IPS DF 6.9 (cell line): Measurements from ENCODE around the gene OR52H1.

Experiments used
- DNase-seq: peaks from one replicate; pipeline ENCODE4 v3.0.0-alpha.2; 2013; ENCODE audit warnings: low read depth, low spot score
- H3K27ac ChIP-seq: one replicate; pipeline ENCODE4 v1.5.1; 2013; ENCODE audit warnings: low read length, control low read depth
- H3K27me3 ChIP-seq: 2 replicates; pipeline ENCODE4 v1.6.1; 2013; ENCODE audit warnings: mild to moderate bottlenecking, low read length; ENCODE audit not compliant: control insufficient read depth, insufficient read depth
- H3K36me3 ChIP-seq: 2 replicates; pipeline ENCODE4 v1.6.1; 2013; ENCODE audit warnings: low read length; ENCODE audit not compliant: control insufficient read depth, insufficient read depth
- H3K4me1 ChIP-seq: 2 replicates; pipeline ENCODE4 v1.6.1; 2013; ENCODE audit warnings: low read length; ENCODE audit not compliant: control insufficient read depth, insufficient read depth
- H3K4me3 ChIP-seq: 2 replicates; pipeline ENCODE4 v1.5.1; 2013; ENCODE audit warnings: mild to moderate bottlenecking, low read length
- H3K9me3 ChIP-seq: 2 replicates; pipeline ENCODE4 v1.6.1; 2013; ENCODE audit warnings: low read length, inconsistent platforms; ENCODE audit not compliant: control insufficient read depth, insufficient read depth
- WGBS: extraction: QIAGEN DNeasy Blood & Tissue Kit; methylation state at CpG from one replicate; pipeline ENCODE4 v1.1.7; 2013; ENCODE audit warnings: mixed read lengths, missing lambda C conversion rate; ENCODE audit not compliant: insufficient read length, insufficient coverage; 5-methylcytosine and 5-hydroxymethylcytosine counted together

The OR52H1 gene

DNA sequence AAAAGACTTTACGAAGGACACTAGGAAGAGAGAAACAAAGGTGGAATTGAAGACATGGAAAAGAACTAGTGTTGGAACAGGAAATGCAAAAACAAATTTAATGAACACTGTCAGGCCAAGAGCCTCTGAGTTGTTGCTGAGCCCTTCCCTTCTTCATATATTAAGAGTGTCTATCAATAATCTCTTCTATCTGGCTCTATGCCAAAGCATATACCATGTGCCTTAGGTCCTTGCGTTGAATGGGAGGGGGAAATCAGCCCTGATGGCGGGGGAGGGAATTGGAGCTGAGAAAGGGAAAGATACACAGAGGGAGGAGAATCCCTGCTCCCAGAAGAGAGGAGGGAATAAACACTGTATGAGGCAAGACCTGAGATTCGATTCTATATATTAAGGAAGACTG, 26.8 kb upstream of the OR52H1 start:
- H3K4me3 ChIP-seq = no peak overlapping the region
- H3K4me1 ChIP-seq = no peaks in the 10 kb centered on the region
- H3K27ac ChIP-seq = no peak overlapping the region

GRCh38 chr11:5574654-5575053, 26.3 kb upstream of the OR52H1 start:
- Histone ChIP-seq H3K4me3 (no peak overlapping the region), H3K27me3 (no peaks in the 10 kb centered on the region), H3K9me3 (no peaks in the 10 kb centered on the region), H3K27ac (no peak overlapping the region), H3K4me1 (no peaks in the 10 kb centered on the region), H3K36me3 (no peaks in the 10 kb centered on the region)
- no peak for DNase-seq
- 100% methylated on average over 2 of the region's 2 CpGs for WGBS

More for the DNA sequence above, 26.8 kb upstream of the OR52H1 start:
- no peak for DNase-seq
- H3K36me3 ChIP-seq = no peaks in the 10 kb centered on the region
- no peaks in the 10 kb centered on the region for H3K9me3 ChIP-seq
- WGBS = no CpG with 5 or more reads among the region's 4 CpGs
- H3K27me3 ChIP-seq = no peaks in the 10 kb centered on the region

- Histone ChIP-seq H3K36me3 (no peaks in the 10 kb centered on the region), H3K27me3 (no peaks in the 10 kb centered on the region), H3K4me1 (no peaks in the 10 kb centered on the region), H3K27ac (no peak overlapping the region), H3K9me3 (no peaks in the 10 kb centered on the region), H3K4me3 (no peak overlapping the region)
- DNase-seq = no peak
- no CpG with 5 or more reads among the region's 1 CpG for WGBS
These were observed 16.1 kb upstream of the OR52H1 start for GRCh38 chr11:5564259-5565019.

GRCh38 chr11:5557751-5558150, 9.4 kb upstream of the OR52H1 start:
- Histone ChIP-seq H3K4me1 (no peaks in the 10 kb centered on the region), H3K27me3 (no peaks in the 10 kb centered on the region), H3K27ac (no peak overlapping the region), H3K4me3 (no peak overlapping the region), H3K36me3 (no peaks in the 10 kb centered on the region), H3K9me3 (no peaks in the 10 kb centered on the region)
- WGBS = no CpG with 5 or more reads among the region's 3 CpGs
- no peak for DNase-seq

GRCh38 chr11:5556596-5557188, 8.4 kb upstream of the OR52H1 start:
- H3K36me3 ChIP-seq = no peaks in the 10 kb centered on the region
- H3K27ac ChIP-seq = no peak overlapping the region
- no peaks in the 10 kb centered on the region for H3K9me3 ChIP-seq
- WGBS = no CpG with 5 or more reads among the region's 3 CpGs
- no peaks in the 10 kb centered on the region for H3K27me3 ChIP-seq
- H3K4me1 ChIP-seq = no peaks in the 10 kb centered on the region
- no peak overlapping the region for H3K4me3 ChIP-seq
- DNase-seq = no peak

GRCh38 chr11:5553343-5553742, 5.0 kb upstream of the OR52H1 start:
- Histone ChIP-seq H3K9me3 (no peaks in the 10 kb centered on the region), H3K4me1 (no peaks in the 10 kb centered on the region), H3K36me3 (no peaks in the 10 kb centered on the region), H3K4me3 (no peak overlapping the region), H3K27me3 (no peaks in the 10 kb centered on the region), H3K27ac (no peak overlapping the region)
- no peak for DNase-seq

GRCh38 chr11:5550440-5551095, 2.2 kb upstream of the OR52H1 start:
- Histone ChIP-seq H3K9me3 (no peaks in the 10 kb centered on the region), H3K4me3 (no peak overlapping the region), H3K4me1 (no peaks in the 10 kb centered on the region), H3K27me3 (no peaks in the 10 kb centered on the region), H3K27ac (no peak overlapping the region), H3K36me3 (no peaks in the 10 kb centered on the region)
- no CpG with 5 or more reads among the region's 5 CpGs for WGBS
- DNase-seq = no peak

GRCh38 chr11:5547982-5548381, 358 bp downstream of the OR52H1 start:
- Histone ChIP-seq H3K27me3 (no peaks in the 10 kb centered on the region), H3K9me3 (no peaks in the 10 kb centered on the region), H3K27ac (no peak overlapping the region), H3K4me1 (no peaks in the 10 kb centered on the region), H3K4me3 (no peak overlapping the region), H3K36me3 (no peaks in the 10 kb centered on the region)
- DNase-seq = no peak
- no CpG with 5 or more reads among the region's 1 CpG for WGBS

DNA sequence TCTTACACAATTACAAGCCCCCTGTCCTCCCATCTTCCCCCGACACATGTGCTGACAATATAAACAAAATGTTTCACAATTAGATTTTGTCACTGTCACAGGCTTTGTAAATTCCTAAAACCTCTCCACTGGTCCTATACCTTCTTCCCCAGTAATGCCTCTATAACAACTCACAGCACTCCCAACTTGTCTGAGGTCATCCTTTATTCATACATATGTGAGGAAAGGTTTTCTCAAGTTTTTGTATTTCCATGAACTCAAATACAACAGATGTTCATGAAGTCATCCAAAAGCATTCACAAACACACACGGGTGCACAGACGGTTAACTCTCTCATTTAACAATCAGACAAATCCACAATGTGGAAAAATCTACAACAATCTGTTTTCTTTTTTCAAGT, 1.9 kb downstream of the OR52H1 start:
- Histone ChIP-seq H3K4me1 (no peaks in the 10 kb centered on the region), H3K27me3 (no peaks in the 10 kb centered on the region), H3K36me3 (no peaks in the 10 kb centered on the region), H3K4me3 (no peak overlapping the region), H3K9me3 (no peaks in the 10 kb centered on the region), H3K27ac (no peak overlapping the region)
- 100% methylated on average over 1 of the region's 3 CpGs for WGBS
- no peak for DNase-seq

DNA sequence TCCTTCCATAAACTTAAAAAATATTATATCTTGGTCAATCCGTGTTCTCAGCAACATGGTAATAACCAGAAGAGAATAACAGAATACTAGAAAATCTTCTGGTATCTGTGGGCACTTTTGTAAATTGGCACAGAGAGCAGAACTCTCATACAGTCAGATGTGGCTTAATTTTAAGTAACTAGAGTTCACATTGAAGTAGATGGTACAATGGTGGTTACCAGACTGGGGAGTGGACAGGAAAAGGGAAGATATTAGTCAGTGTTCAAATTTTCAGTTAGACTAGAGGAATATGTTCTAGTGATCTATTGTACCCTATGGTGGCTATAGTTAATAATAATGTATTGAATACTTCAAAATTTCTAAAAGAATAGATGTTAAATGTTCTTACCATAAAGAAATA, 6.9 kb downstream of the OR52H1 start:
- Histone ChIP-seq H3K36me3 (no peaks in the 10 kb centered on the region), H3K4me3 (no peak overlapping the region), H3K9me3 (no peaks in the 10 kb centered on the region), H3K27ac (no peak overlapping the region), H3K4me1 (no peaks in the 10 kb centered on the region), H3K27me3 (no peaks in the 10 kb centered on the region)
- WGBS = no CpG with 5 or more reads among the region's 1 CpG
- DNase-seq = no peak

DNA sequence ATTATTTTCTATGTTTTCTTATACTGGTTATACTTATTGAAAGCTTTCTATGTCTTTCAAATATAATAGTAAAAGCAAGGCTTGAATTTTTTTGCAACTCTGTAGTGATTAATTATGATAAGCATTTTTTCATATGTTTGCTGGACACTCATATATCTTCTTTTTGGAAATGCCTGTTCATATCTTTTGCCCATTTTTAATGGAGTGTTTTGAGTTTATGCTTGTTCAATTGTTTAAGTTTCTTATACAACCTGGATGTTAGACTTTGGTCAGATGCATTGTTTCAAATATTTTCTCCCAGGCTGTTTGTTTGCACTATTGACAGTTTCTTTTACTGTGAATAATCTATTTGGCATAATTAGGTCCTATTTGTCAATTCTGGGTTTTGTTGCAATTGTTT, 11.9 kb downstream of the OR52H1 start:
- Histone ChIP-seq H3K27me3 (no peaks in the 10 kb centered on the region), H3K27ac (no peak overlapping the region), H3K9me3 (no peaks in the 10 kb centered on the region), H3K4me1 (no peaks in the 10 kb centered on the region), H3K4me3 (no peak overlapping the region), H3K36me3 (no peaks in the 10 kb centered on the region)
- no peak for DNase-seq
